Psoas muscle (tissue), 8 donors: ENCODE data around the gene GEMIN7. TPM values are rescaled to one million over a fixed set of nuclear protein-coding genes. Genes with fewer than 3 reads are reported as not detected.
A peak's percentile ranks its signal among the peaks of the same experiment; 100 is the strongest.

Experiments used
- ATAC-seq, 4 donors: fragments of 200-7000 bp; cut with Tn5 transposase; one replicate each; pipeline ENCODE4 v1.9.1; 2020; ENCODE audit warnings: moderate library complexity in 3 of 4, mild to moderate bottlenecking in 2 of 4
- DNase-seq, 2 donors: peaks; one replicate each; pipeline ENCODE4 v3.0.0-alpha.2; 2020
- H3K27ac ChIP-seq: fragments of 200-600 bp; one replicate; pipeline ENCODE4 v1.8.0; 2022
- H3K27me3 ChIP-seq, 3 donors: fragments of 200-600 bp in 1 of 3; one replicate each; pipeline versions ENCODE4 v1.6.1 to v1.8.0; 2013 to 2022; ENCODE audit warnings: low read length in 2 of 3, mild to moderate bottlenecking in 2 of 3, moderate library complexity in 1 of 3; ENCODE audit not compliant: insufficient read depth in 3 of 3
- H3K36me3 ChIP-seq, 2 donors: fragments of 200-600 bp in 1 of 2; one replicate each; pipeline versions ENCODE4 v1.6.1 to v1.8.0; 2013 to 2022; ENCODE audit warnings: low read depth in 1 of 2, mild to moderate bottlenecking in 1 of 2, moderate library complexity in 1 of 2; ENCODE audit not compliant: insufficient read depth in 1 of 2
- H3K4me1 ChIP-seq: fragments of 200-600 bp; one replicate; pipeline ENCODE4 v1.8.0; 2022
- H3K4me3 ChIP-seq: fragments of 200-600 bp; one replicate; pipeline ENCODE4 v1.8.0; 2022; ENCODE audit warnings: mild to moderate bottlenecking
- H3K9me3 ChIP-seq: fragments of 200-600 bp; one replicate; pipeline ENCODE4 v1.8.0; 2022
- CTCF ChIP-seq: fragments of 200-600 bp; IDR thresholded peaks from one replicate; pipeline ENCODE4 v1.8.0; 2022; ENCODE audit warnings: antibody characterized with exemption
- WGBS, 3 donors: extraction: QIAGEN DNeasy Blood & Tissue Kit; methylation state at CpG; one replicate each; pipeline versions ENCODE4 v1.1.6 to v1.1.7; 2013; 5-methylcytosine and 5-hydroxymethylcytosine counted together
- intact Hi-C, 2 donors: fragments of 100-400 bp; cut with DNase I; formaldehyde crosslinking; loops; one replicate each; pipeline versions ENCODE4 v1.11.0 to v1.14.2; 2022
- polyA plus RNA-seq, 3 donors: library from polyadenylated mRNA; stranded (reverse); fragments of 200-250 nt; gene quantifications; one replicate each; pipeline ENCODE4 v1.2.3, GENCODE V29; 2013
- total RNA-seq, 4 donors: library from RNA; stranded (reverse); fragmentation: NEBNext Ultra II Directional in 2 of 4; extraction: Animal tissue kit (Norgen Biotek cat#: 25700) in 2 of 4; gene quantifications; one replicate each; pipeline versions ENCODE4 v1.2.1 to v1.2.4, GENCODE V29; 2021 to 2023
- donor health status: healthy with polysubstance abuse.
- donor health status: DM: no; HTN: no; CAD: no; lungs with moderate emphysema.
- donor health status: Bipolar disorder and iron deficiency.
- donor health status: healthy.
- donor health status: DM: yes; HTN: yes; CAD: no.
- donor health status: DM: no; HTN: no; CAD: no.
- donor health status: DM: no; HTN: no; CAD: no.
- donor health status: DM: yes; HTN: yes; CAD: no.

GEMIN7 gene
- total and polyA plus RNA-seq, 7 donors, result 19.6 to 51.1 (median 27.3) TPM

DNA sequence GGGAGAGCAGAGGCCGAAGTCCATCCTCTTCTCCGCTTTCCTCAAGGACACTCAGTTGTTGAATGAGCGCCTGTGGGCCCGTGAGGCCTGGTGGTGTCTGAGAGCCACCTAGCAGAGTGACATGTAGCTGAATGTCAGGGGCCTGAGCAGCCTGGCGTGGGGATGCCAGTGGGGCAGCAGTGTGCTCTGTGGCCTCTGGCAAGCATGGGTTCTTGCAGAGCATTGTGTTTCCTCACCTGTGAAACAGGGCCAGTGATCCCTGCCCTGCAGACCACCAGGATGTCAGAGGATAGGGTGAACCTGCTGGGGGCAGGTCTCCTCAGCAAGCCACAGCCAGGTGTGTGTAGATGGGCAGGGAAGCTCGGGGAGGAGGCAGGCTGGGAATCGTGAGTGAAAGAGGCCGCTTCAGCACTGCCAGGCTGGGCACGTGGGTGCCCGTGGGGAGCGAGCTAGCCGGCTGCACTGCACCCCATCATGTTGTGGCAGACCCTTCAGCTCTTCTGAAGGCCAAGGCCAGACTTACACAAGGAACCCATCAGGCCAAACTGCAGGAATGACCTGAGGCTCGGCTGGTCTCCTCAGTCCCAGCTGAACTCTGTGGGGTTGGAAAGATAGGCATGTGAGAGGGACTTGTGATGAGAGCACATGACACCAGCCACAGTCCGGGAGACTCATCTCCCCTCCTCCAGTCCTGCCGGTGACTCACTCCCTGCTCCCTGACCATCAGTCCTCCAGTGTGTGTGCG lies 18.9 kb downstream of the GEMIN7 start:
- peak; percentile 87 to 89 (median 88) for ATAC-seq
- H3K4me3 ChIP-seq, result peak overlapping the region; percentile 50
- 38 to 57% (median 44%) methylated on average over 16 of the region's 16 CpGs for WGBS, 3 donors
- H3K9me3 ChIP-seq, result no peaks in the 10 kb centered on the region
- TF ChIP-seq CTCF, result no peak
- peak; percentile 81 to 90 for DNase-seq
- peaks cover 91% of the 10 kb centered on the region for H3K4me1 ChIP-seq
- no peaks in the 10 kb centered on the region for H3K36me3 ChIP-seq
- intact Hi-C loops, result loop anchor here in 1 of 2 donors (10.0 kb wide), 1 partner anchor 237 kb away; no protein-coding TSS in a partner anchor
- H3K27ac ChIP-seq, result peak overlapping the region; percentile 93
- no peaks in the 10 kb centered on the region for H3K27me3 ChIP-seq

- intact Hi-C loops, result loop anchor here in 1 of 2 donors (10.0 kb wide), 1 partner anchor 236 kb away; no protein-coding TSS in a partner anchor
- Histone ChIP-seq H3K36me3 (no peaks in the 10 kb centered on the region), H3K9me3 (no peaks in the 10 kb centered on the region), H3K4me1 (peaks cover 97% of the 10 kb centered on the region), H3K27me3 (no peaks in the 10 kb centered on the region), H3K27ac (peak overlapping the region; percentile 93), H3K4me3 (peak overlapping the region; percentile 50)
- DNase-seq (peak; percentile 52 to 74), ATAC-seq (peak; percentile 55 to 68 (median 60))
- no peak for TF ChIP-seq CTCF
- 21 to 28% (median 23%) methylated on average over 15 of the region's 15 CpGs for WGBS, 3 donors
These were observed 19.7 kb downstream of the GEMIN7 start for GRCh38 chr19:45098521-45099466.

DNA sequence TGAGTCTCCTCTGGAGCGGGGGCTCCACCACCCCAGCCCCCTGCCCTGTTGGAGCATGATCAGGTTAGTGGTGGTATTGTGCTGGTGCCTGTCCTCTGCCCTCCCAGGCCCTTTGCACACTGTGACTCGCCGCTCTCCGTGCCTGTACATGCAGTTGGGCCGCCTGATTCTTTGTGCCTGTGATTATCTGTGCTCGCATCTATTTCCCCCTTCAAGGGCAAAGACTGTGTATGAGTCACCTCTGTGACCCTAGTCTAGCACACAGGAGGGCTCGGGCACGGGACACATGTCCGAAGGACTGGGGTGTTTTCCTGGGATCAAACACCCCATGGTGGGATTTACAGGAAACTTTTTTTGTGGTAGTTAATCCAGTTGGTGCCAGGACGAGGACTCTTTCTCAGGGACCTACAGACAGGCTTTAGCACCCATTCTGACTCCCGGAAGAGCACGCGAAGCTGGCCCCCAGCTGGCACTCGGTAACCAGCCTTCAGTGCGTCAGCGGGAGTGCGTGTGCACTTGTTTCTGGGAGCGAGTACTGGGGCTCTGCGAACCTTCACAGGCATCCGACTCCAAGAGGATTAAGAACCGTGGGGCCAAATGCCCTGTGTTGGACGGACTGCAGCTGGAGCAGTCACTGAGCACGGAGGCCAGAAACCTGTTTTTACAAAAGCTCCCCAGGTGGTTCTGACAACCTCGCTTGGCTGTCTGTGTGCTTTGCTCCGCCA lies 20.6 kb downstream of the GEMIN7 start:
- ATAC-seq (peak; percentile 63 to 75 (median 70)), DNase-seq (peak; percentile 36 to 70)
- Histone ChIP-seq H3K27me3 (no peaks in the 10 kb centered on the region), H3K27ac (peak overlapping the region; percentile 93), H3K36me3 (no peaks in the 10 kb centered on the region), H3K4me1 (peaks cover 95% of the 10 kb centered on the region), H3K4me3 (peak overlapping the region; percentile 50), H3K9me3 (no peaks in the 10 kb centered on the region)
- intact Hi-C loops, result loop anchor here (10.0 kb wide), 2 partner anchors 235 to 885 kb away; no protein-coding TSS in a partner anchor
- WGBS, 3 donors, result 30 to 43% (median 34%) methylated on average over 25 of the region's 25 CpGs
- TF ChIP-seq CTCF, result no peak

DNA sequence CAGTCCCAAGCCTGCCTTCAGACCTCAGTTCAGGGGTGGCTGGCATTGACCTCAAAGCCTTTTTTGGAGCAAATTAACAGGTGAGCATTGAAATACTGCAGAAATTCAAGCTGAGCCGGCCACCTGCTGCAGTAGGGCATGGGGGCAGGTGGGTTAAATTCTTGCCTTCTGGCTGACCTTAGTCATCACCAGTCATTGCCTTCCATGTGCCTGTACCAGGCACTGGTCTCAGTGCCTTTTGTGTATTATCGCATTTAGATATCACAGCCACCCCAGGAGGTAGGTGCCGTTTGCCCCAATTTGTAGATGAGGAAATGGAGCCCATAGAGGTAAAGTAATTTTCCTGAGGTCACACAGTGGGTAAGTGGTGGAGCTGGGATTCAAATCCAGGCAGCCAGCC lies 21.1 kb downstream of the GEMIN7 start:
- H3K4me1 ChIP-seq, result peaks cover 95% of the 10 kb centered on the region
- H3K36me3 ChIP-seq, result no peaks in the 10 kb centered on the region
- TF ChIP-seq CTCF, result no peak
- intact Hi-C loops, result loop anchor here in 1 of 2 donors (10.0 kb wide), 1 partner anchor 885 kb away; no protein-coding TSS in a partner anchor
- H3K27me3 ChIP-seq, result no peaks in the 10 kb centered on the region
- ATAC-seq (peak in 1 of 4 donors; percentile 35), DNase-seq (no peak)
- peak overlapping the region; percentile 50 for H3K4me3 ChIP-seq
- no peaks in the 10 kb centered on the region for H3K9me3 ChIP-seq
- 40 to 60% (median 46%) methylated on average over 3 of the region's 3 CpGs for WGBS, 3 donors
- peak overlapping the region; percentile 93 for H3K27ac ChIP-seq
